Stimulated activated CD8-positive, alpha-beta memory T cell treated with anti-CD3 and anti-CD28 coated beads, Interleukin-7, amount 100 ng/mL, for 48 hours (primary cell): ENCODE data around the gene S100A10.

Source experiments
- DNase-seq, 2 donors: peaks; one replicate each; pipeline ENCODE4 v3.0.0-alpha.2; 2020; ENCODE audit warnings: low read depth in 1 of 2; ENCODE audit errors: extremely low read depth in 1 of 2

The S100A10 gene

DNA sequence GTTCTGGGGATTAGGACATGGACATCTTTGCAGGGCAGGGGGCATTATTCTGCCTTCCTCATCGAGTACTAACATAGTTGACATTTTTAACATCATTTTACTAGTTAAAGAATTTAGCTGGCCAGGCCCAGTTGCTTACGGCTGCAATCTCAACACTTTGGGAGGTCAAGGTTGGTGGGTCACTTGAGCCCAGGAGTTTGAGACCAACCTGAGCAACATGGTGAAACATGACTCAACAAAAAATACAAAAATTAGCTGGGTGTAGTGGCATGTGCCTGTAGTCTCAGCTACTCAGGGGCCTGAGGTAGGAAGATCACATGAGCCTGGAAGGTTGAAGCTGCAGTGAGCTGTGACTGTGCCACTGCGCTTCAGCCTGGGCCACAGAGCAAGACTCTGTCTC lies 54.5 kb downstream of the S100A10 start:
- DNase-seq = no peak

DNA sequence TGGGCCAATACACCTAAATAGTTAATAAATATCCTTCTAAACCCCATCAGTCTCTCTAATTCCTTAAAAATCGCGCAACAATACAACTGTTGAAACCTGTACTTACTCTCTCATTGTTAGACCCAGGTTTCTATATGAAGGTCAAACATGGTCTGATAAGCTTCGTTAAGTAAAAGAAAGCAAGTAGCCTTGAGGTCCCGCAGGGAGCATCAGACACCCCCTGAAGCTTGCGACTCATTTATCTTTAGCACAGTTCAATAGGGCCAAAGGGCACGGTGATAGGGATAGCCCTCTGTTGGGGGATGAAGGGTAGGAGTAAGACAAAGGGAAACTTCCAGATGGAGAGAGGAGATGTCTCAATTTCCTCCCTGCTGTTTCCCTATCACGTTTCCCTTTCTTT lies 57.0 kb downstream of the S100A10 start:
- DNase-seq = no peak

DNA sequence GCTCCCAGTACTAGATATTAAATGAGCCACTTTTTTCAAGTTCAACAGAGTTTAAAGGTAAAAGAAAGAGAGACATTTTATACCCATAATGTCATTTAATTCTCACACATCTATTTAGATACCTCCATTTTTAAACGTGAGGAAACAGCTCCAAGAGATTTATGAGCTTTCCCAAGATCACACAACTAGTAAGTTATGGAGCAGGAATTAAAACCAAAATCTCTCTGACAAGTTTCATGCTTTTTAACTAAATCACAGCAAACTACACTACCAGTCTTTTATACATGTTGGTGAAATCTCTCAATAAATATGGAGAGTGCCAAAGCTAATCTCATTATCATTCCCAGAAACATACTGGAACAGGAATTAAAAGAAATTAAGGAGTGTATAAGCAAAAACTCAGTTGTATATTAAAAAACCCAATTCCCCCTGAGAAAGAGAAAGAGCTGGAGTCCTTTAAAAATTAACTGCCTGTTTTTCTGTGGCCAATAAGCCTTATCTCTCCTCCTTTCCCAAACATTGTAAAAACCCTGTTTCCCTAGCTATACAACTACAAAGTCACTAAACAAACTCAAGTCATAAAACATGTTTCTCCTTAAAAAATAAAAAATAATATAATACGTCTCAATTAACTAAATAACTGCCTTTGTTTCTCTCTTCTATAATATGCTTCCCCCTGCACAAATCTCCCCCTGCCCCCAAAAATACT lies 57.6 kb downstream of the S100A10 start:
- no peak for DNase-seq

DNA sequence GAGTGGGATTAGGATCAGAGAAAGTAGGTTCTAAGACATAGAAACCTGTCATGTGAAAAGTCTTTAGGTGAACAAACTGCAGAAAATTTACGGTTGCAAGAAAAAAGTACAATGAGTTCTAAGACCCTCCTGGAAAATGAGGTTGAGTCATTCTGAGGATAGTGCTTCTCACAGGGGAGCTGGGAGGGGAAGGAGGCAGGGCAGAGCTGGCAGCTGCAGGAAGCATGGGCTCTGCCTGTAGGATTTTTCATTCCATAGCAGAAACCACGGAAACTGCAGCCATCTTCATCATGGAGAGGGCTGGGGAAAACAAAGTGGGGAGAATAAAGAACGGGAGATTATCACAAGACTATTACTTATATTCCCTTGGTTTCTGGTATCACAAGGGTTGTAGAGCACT lies 58.5 kb downstream of the S100A10 start:
- no peak for DNase-seq

DNA sequence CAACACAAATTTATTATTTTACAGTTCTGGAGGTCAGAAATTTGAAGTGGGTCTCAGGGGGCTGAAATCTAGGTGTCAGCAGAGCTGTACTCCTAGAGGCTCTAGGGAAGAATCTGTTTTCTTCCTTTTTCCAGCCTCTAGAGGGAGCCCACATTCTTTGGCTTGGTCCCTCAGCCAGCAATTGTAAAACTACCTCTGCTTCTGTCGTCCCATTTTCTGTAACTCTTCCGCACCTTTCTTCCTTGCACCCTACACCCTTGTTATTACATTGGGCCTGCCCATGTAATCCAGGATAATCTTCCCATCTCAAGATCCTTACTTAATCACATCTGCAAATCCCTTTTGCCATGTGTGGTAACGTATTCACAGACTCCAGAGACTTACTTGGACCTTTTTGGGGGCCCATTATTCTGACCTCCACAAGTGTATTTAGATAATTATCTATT lies 59.6 kb downstream of the S100A10 start:
- no peak for DNase-seq
